Astrocyte of the spinal cord (primary cell): ENCODE data around the gene CCDC159.

Source experiments
- DNase-seq: peaks from one replicate; pipeline ENCODE4 v3.0.0; 2011; ENCODE audit warnings: low read depth, low spot score
- H3K4me3 ChIP-seq: 2 replicates; pipeline ENCODE4 v1.5.1; 2011; ENCODE audit warnings: low read depth, mild to moderate bottlenecking, low read length, moderate library complexity
- CTCF ChIP-seq: IDR thresholded peaks from 2 replicates; pipeline ENCODE4 v1.5.1; 2012; ENCODE audit warnings: low read depth, mild to moderate bottlenecking, low read length, inconsistent platforms
- in situ Hi-C: cut with HindIII; loops from 2 replicates; pipeline ENCODE4 v1.10.0; 2017; ENCODE audit warnings: low sequenced_read_pairs

CCDC159 gene

DNA sequence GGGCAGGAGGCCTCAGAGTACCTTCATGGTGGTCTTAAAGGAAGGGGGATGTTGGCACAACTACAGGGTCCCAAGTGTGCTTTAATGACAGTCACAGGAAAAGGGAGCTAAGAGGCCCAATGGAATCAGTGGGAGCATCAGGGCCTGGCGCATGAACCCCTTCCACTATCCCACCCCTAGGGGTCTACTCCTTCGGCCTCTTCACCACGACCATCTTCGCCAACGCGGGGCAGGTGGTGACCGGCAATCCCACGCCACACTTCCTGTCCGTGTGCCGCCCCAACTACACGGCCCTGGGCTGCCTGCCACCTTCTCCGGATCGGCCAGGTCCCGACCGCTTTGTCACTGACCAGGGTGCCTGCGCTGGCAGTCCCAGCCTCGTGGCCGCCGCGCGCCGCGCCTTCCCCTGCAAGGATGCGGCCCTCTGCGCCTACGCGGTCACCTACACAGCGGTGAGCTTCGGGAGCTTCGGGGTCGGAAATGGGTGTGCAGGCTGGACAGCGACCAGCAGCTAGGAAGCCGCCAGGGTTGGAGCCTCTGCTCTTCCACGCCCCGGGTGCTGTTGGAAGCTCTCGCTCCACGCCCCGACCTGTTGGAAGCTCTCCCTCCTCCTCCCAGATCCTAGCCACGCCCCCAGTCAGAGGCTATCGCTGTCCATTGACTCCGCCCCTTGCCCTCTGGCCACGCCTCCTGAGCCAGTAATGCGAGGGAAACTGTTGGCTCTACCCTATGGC lies 14.9 kb downstream of the CCDC159 start:
- DNase-seq: no peak
- in situ Hi-C loops: no loop called here
- H3K4me3 ChIP-seq: no peak overlapping the region
- no peak for TF ChIP-seq CTCF

DNA sequence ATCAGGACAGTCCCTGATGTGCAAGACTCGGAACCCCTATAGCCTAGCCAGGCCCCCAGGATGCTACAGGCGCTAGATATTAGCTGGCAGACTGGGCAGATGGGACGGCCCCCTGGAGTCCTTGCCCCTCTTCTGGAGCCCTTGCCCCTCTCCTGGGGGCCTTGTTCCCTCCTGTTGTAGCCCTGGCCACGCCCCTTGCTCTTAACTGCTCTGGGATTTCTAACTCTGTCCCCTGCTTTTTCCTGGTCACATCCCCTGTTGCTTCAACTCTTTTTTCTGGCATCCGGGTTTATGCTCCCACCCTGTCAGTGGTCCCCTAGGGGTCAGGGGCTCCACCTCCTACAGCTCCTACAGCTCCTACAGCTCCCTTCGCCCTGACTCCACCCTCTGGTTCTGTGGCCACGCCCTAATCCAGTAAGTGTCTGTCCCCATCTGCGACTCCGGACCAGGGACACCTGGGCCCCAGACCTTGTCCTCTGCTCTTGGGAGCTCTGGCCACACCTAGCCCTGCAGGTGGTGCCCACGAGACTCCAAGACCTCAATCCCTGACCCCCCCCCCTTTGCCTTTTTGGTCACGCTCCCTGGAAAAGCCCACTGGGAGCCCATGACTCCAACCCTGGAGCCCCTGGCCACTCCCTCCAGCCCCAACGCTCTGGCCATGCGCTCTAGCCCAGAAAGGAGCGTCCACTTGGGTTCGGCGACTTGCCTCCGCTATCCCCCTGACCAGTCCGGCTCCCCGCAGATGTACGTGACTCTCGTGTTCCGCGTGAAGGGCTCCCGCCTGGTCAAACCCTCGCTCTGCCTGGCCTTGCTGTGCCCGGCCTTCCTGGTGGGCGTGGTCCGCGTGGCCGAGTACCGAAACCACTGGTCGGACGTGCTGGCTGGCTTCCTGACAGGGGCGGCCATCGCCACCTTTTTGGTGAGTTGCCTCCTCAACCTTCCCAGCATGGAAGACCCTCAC lies 15.7 kb downstream of the CCDC159 start:
- no peak overlapping the region for H3K4me3 ChIP-seq
- no peak for DNase-seq
- in situ Hi-C loops: no loop called here
- TF ChIP-seq CTCF: no peak

DNA sequence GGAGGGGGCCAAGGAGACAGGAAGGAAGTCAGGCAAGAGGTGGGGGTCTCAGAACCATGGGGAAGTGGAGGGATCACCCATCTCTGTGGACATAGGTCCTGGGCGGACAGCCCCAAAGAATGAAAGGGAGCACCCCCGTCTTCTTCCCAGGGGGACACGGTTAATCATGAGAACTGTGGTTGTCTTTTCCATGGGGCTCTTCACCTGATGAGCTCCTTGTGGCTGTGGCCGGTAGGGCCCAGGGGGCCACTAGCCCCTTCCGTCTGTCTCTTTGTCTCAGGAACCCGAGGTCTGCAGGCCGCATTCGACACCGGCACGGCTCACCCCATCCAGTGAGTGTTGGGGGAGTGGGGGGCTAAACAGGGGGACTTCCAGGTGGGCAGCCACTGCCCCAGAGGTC lies 17.6 kb downstream of the CCDC159 start:
- TF ChIP-seq CTCF: no peak
- H3K4me3 ChIP-seq: no peak overlapping the region
- DNase-seq: no peak
- in situ Hi-C loops: no loop called here

DNA sequence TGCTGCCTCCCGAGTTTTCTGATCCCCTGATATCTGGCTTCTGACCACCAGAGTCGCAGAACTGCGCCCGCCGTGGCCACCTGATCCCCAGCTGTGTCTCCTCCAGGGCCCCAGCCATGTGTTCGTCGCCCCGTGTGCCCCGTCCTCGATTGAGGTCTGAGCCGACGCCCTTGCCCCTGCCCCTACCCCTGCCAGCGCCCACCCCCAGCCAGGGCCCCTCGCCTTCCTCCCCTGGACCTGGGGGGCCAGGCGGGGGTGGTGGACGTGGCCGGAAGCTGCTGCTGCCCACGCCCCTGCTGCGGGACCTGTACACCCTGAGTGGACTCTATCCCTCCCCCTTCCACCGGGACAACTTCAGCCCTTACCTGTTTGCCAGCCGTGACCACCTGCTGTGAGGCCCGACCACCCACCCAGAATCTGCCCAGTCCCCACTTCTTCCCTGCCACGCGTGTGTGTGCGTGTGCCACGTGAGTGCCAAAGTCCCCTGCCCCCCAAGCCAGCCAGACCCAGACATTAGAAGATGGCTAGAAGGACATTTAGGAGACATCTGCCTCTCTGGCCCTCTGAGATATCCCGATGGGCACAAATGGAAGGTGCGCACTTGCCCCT lies 18.1 kb downstream of the CCDC159 start:
- no peak for DNase-seq
- no peak for TF ChIP-seq CTCF
- in situ Hi-C loops: no loop called here
- no peak overlapping the region for H3K4me3 ChIP-seq

GRCh38 chr19:11364935-11365334 lies 18.6 kb downstream of the CCDC159 start:
- no peak overlapping the region for H3K4me3 ChIP-seq
- TF ChIP-seq CTCF: no peak
- no peak for DNase-seq
- in situ Hi-C loops: no loop called here

GRCh38 chr19:11365557-11366117 lies 19.3 kb downstream of the CCDC159 start:
- DNase-seq: no peak
- no peak overlapping the region for H3K4me3 ChIP-seq
- in situ Hi-C loops: no loop called here
- no peak for TF ChIP-seq CTCF
